Spleen (tissue), 7 donors: ENCODE data around the gene TNRC6A.

Experiments
- CTCF ChIP-seq, 11 experiments: fragments of 200-600 bp in 7 of 11; fragments of 450-650 bp in 4 of 11; sonication (generic) in 4 of 11; IDR thresholded peaks in 8 of 11; conservative IDR thresholded peaks in 3 of 11; 1 replicate in 7 of 11; 2 replicates in 4 of 11; pipeline versions ENCODE4 v1.4.0 to v1.8.0; 2016 to 2021; ENCODE audit warnings: antibody characterized with exemption in 11 of 11, inconsistent platforms in 4 of 11, mild to moderate bottlenecking in 1 of 11
- POLR2A ChIP-seq, 3 donors: fragments of 450-650 bp; IDR thresholded peaks; one replicate each; pipeline ENCODE4 v1.5.1; 2017; ENCODE audit warnings: antibody characterized with exemption in 3 of 3, mild to moderate bottlenecking in 1 of 3
- donor health status: DM: no; HTN: no; CAD: no; lungs with moderate emphysema.
- donor health status: DM: no; HTN: no; CAD: no.
- donor health status: DM: no; HTN: no; CAD: no.

GRCh38 chr16:24745791-24746190 lies 16.3 kb downstream of the TNRC6A start:
- TF ChIP-seq CTCF (IDR thresholded peaks at IDR 0.05 in 8 of 11, conservative IDR thresholded peaks at IDR 0.05 in 3 of 11) (no peak), POLR2A (IDR thresholded peaks at IDR 0.05) (no peak)
